HepG2 (cell line): ENCODE results near the gene AIF1. TPM values are rescaled to one million over a fixed set of nuclear protein-coding genes. Genes with fewer than 3 reads are reported as not detected.

Source experiments
- DMTF1 ChIP-seq: sonication (generic); formaldehyde crosslinking; IDR thresholded peaks from 2 replicates; pipeline ENCODE4 v1.4.0; 2020; ENCODE audit warnings: mild to moderate bottlenecking, missing genetic modification reagents
- FOXP1 ChIP-seq, 2 experiments: fragments of 450-650 bp in 1 of 2; IDR thresholded peaks; 2 replicates each; pipeline ENCODE4 v1.6.1; 2017 to 2018; ENCODE audit warnings: antibody characterized with exemption in 1 of 2
- KDM2A ChIP-seq: sonication (generic); formaldehyde crosslinking; IDR thresholded peaks from 2 replicates; pipeline ENCODE4 v1.4.0; 2020; ENCODE audit warnings: low read depth, missing genetic modification reagents, borderline replicate concordance
- REL ChIP-seq: sonication (generic); formaldehyde crosslinking; conservative IDR thresholded peaks from 2 replicates; pipeline ENCODE4 v1.8.0; 2022; ENCODE audit warnings: mild to moderate bottlenecking, missing genetic modification reagents, moderate library complexity
- SMAD3 ChIP-seq: sonication (generic); formaldehyde crosslinking; IDR thresholded peaks from 2 replicates; pipeline ENCODE4 v1.4.0; 2020; ENCODE audit warnings: missing genetic modification reagents
- SP5 ChIP-seq: IDR thresholded peaks from 2 replicates; pipeline ENCODE4 v1.6.1; 2016; ENCODE audit warnings: low read depth, borderline replicate concordance
- TBX2 ChIP-seq: sonication (generic); formaldehyde crosslinking; IDR thresholded peaks from 2 replicates; pipeline ENCODE4 v1.5.0; 2020; ENCODE audit warnings: missing genetic modification reagents, mild to moderate bottlenecking, borderline replicate concordance
- TGIF2 ChIP-seq: IDR thresholded peaks from 2 replicates; pipeline ENCODE4 v1.6.1; 2016; ENCODE audit warnings: control low read depth, missing compliant biosample characterization
- ZBTB20 ChIP-seq: sonication (generic); formaldehyde crosslinking; IDR thresholded peaks from 2 replicates; pipeline ENCODE4 v1.8.1; 2023; ENCODE audit warnings: missing genetic modification reagents, low read depth, mild to moderate bottlenecking, borderline replicate concordance
- ZFP41 ChIP-seq: sonication (generic); formaldehyde crosslinking; IDR thresholded peaks from 2 replicates; pipeline ENCODE4 v1.4.0; 2020; ENCODE audit warnings: mild to moderate bottlenecking, missing genetic modification reagents, borderline replicate concordance
- ZNF160 ChIP-seq: sonication (generic); formaldehyde crosslinking; IDR thresholded peaks from 2 replicates; pipeline ENCODE4 v1.8.0; 2022; ENCODE audit warnings: mild to moderate bottlenecking, inconsistent platforms, missing genetic modification reagents
- ZNF660 ChIP-seq: sonication (generic); formaldehyde crosslinking; IDR thresholded peaks from 2 replicates; pipeline ENCODE4 v1.5.1; 2020; ENCODE audit warnings: mild to moderate bottlenecking, low read depth, missing genetic modification reagents, borderline replicate concordance
- ZNF768 ChIP-seq: sonication (generic); formaldehyde crosslinking; IDR thresholded peaks from 2 replicates; pipeline ENCODE4 v1.4.0; 2020; ENCODE audit warnings: missing genetic modification reagents
- polyA plus RNA-seq, 8 experiments: library from polyadenylated mRNA; depleted of rRNA in 3 of 8; stranded (reverse) in 7 of 8; unstranded in 1 of 8; fragments of >200 nt; fragmentation: Illumina TruSeq in 4 of 8; extraction: Trizol in 4 of 8; gene quantifications; 2 replicates each; pipeline versions ENCODE4 v1.2.1 to v1.2.3, GENCODE V29; 2011 to 2016; ENCODE audit warnings: low read depth in 4 of 8, missing spikeins in 1 of 8, mixed read lengths in 1 of 8; ENCODE audit not compliant: insufficient read depth in 1 of 8
- total RNA-seq, 5 experiments: library from RNA; depleted of rRNA; stranded (reverse); fragments of >200 nt; fragmentation: Illumina TruSeq; extraction: Trizol; gene quantifications; 2 replicates each; pipeline ENCODE4 v1.2.3, GENCODE V29; 2016; ENCODE audit warnings: low read depth in 1 of 5
- TF ChIP-seq, protein P1 (sequence below): sonication (generic); formaldehyde crosslinking; IDR thresholded peaks from 2 replicates; pipeline ENCODE4 v1.5.1; 2020; ENCODE audit warnings: mild to moderate bottlenecking, moderate library complexity, missing genetic modification reagents
- TF ChIP-seq, protein P2 (sequence below): sonication (generic); formaldehyde crosslinking; IDR thresholded peaks from 2 replicates; pipeline ENCODE4 v1.4.0; 2020; ENCODE audit warnings: missing genetic modification reagents
- TF ChIP-seq, protein P3 (sequence below): sonication (generic); formaldehyde crosslinking; IDR thresholded peaks from 2 replicates; pipeline ENCODE4 v1.4.0; 2020; ENCODE audit warnings: low read depth, missing genetic modification reagents
- TF ChIP-seq, protein P4 (sequence below): sonication (generic); formaldehyde crosslinking; IDR thresholded peaks from 2 replicates; pipeline ENCODE4 v1.8.0; 2022; ENCODE audit warnings: missing genetic modification reagents, mild to moderate bottlenecking, borderline replicate concordance

AIF1 gene
- total and polyA plus RNA-seq, 2 of the 13 experiments (the other 11 are each of a cell fraction or from before 2014, with no cell fraction given) = 1.5 TPM; not detected in 1

GRCh38 chr6:31651602-31652191 lies 36.7 kb downstream of the AIF1 start (continued):
- TF ChIP-seq ZNF768 (0 out of 2 replicates have a peak, but pooled peaks have one; percentile 14), ZBTB20 (CRISPR knock-in tag) (no peak; the same call in 1 of the 2 replicates), REL (CRISPR knock-in tag) (0 out of 2 replicates have a peak, but pooled peaks have one; percentile 20), FOXP1 (IDR thresholded peaks at IDR 0.05) (no peak), FOXP1 (CRISPR knock-in tag; IDR thresholded peaks at IDR 0.05) (0 out of 2 replicates have a peak, but pooled peaks have one; percentile 3), ZNF660 (no peak), TBX2 (CRISPR knock-in tag) (no peak), DMTF1 (peak; percentile 46), ZFP41 (CRISPR knock-in tag) (peak; percentile 79), TGIF2 (CRISPR knock-in tag) (peak; percentile 70; the same call in 1 of the 2 replicates), KDM2A (CRISPR knock-in tag) (0 out of 2 replicates have a peak, but pooled peaks have one; percentile 18), ZNF160 (CRISPR knock-in tag) (no peak), SMAD3 (CRISPR knock-in tag) (0 out of 2 replicates have a peak, but pooled peaks have one; percentile 11), SP5 (CRISPR knock-in tag) (peak; percentile 76; the same call in 1 of the 2 replicates)
- TF ChIP-seq, protein P1, sequence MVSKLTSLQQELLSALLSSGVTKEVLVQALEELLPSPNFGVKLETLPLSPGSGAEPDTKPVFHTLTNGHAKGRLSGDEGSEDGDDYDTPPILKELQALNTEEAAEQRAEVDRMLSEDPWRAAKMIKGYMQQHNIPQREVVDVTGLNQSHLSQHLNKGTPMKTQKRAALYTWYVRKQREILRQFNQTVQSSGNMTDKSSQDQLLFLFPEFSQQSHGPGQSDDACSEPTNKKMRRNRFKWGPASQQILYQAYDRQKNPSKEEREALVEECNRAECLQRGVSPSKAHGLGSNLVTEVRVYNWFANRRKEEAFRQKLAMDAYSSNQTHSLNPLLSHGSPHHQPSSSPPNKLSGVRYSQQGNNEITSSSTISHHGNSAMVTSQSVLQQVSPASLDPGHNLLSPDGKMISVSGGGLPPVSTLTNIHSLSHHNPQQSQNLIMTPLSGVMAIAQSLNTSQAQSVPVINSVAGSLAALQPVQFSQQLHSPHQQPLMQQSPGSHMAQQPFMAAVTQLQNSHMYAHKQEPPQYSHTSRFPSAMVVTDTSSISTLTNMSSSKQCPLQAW (CRISPR knock-in tag) = peak; percentile 13; the same call in 1 of the 2 replicates
- TF ChIP-seq, protein P2, sequence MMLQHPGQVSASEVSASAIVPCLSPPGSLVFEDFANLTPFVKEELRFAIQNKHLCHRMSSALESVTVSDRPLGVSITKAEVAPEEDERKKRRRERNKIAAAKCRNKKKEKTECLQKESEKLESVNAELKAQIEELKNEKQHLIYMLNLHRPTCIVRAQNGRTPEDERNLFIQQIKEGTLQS (CRISPR knock-in tag) = 0 out of 2 replicates have a peak, but pooled peaks have one; percentile 37
- TF ChIP-seq, protein P3, sequence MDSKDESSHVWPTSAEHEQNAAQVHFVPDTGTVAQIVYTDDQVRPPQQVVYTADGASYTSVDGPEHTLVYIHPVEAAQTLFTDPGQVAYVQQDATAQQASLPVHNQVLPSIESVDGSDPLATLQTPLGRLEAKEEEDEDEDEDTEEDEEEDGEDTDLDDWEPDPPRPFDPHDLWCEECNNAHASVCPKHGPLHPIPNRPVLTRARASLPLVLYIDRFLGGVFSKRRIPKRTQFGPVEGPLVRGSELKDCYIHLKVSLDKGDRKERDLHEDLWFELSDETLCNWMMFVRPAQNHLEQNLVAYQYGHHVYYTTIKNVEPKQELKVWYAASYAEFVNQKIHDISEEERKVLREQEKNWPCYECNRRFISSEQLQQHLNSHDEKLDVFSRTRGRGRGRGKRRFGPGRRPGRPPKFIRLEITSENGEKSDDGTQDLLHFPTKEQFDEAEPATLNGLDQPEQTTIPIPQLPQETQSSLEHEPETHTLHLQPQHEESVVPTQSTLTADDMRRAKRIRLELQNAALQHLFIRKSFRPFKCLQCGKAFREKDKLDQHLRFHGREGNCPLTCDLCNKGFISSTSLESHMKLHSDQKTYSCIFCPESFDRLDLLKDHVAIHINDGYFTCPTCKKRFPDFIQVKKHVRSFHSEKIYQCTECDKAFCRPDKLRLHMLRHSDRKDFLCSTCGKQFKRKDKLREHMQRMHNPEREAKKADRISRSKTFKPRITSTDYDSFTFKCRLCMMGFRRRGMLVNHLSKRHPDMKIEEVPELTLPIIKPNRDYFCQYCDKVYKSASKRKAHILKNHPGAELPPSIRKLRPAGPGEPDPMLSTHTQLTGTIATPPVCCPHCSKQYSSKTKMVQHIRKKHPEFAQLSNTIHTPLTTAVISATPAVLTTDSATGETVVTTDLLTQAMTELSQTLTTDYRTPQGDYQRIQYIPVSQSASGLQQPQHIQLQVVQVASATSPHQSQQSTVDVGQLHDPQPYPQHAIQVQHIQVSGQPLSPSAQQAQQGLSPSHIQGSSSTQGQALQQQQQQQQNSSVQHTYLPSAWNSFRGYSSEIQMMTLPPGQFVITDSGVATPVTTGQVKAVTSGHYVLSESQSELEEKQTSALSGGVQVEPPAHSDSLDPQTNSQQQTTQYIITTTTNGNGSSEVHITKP (CRISPR knock-in tag) = 0 out of 2 replicates have a peak, but pooled peaks have one; percentile 58
- TF ChIP-seq, protein P4, sequence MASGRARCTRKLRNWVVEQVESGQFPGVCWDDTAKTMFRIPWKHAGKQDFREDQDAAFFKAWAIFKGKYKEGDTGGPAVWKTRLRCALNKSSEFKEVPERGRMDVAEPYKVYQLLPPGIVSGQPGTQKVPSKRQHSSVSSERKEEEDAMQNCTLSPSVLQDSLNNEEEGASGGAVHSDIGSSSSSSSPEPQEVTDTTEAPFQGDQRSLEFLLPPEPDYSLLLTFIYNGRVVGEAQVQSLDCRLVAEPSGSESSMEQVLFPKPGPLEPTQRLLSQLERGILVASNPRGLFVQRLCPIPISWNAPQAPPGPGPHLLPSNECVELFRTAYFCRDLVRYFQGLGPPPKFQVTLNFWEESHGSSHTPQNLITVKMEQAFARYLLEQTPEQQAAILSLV (CRISPR knock-in tag) = no peak
